HEK293 (cell line): ENCODE data around the gene EOMES.

ENCODE experiments used
- PATZ1 ChIP-seq: fragments of 450-650 bp; formaldehyde crosslinking; IDR thresholded peaks from 2 replicates; pipeline ENCODE4 v1.5.1; 2016; ENCODE audit warnings: missing biosample characterization, missing genetic modification characterization
- PRDM1 ChIP-seq: fragments of 450-650 bp; formaldehyde crosslinking; IDR thresholded peaks from 2 replicates; pipeline ENCODE4; 2016; ENCODE audit warnings: missing biosample characterization, missing genetic modification characterization
- REST ChIP-seq: fragments of 450-650 bp; formaldehyde crosslinking; IDR thresholded peaks from 2 replicates; pipeline ENCODE4 v1.5.1; 2016; ENCODE audit warnings: missing biosample characterization, missing genetic modification characterization
- YY1 ChIP-seq: fragments of 450-650 bp; formaldehyde crosslinking; IDR thresholded peaks from 2 replicates; pipeline ENCODE4 v1.5.1; 2018; ENCODE audit warnings: missing biosample characterization, missing genetic modification characterization
- YY2 ChIP-seq: fragments of 450-650 bp; formaldehyde crosslinking; IDR thresholded peaks from 2 replicates; pipeline ENCODE4 v1.5.1; 2016; ENCODE audit warnings: missing biosample characterization, missing genetic modification characterization
- ZNF114 ChIP-seq: fragments of 450-650 bp; formaldehyde crosslinking; IDR thresholded peaks from 2 replicates; pipeline ENCODE4 v1.5.0; 2017; ENCODE audit warnings: missing biosample characterization, missing genetic modification characterization
- ZNF169 ChIP-seq: fragments of 450-650 bp; formaldehyde crosslinking; IDR thresholded peaks from 2 replicates; pipeline ENCODE4 v1.5.1; 2016; ENCODE audit warnings: missing biosample characterization, missing genetic modification characterization
- ZNF513 ChIP-seq: fragments of 450-650 bp; IDR thresholded peaks from 2 replicates; pipeline ENCODE4 v1.5.1; 2018; ENCODE audit warnings: missing biosample characterization, missing genetic modification characterization
- ZNF692 ChIP-seq: fragments of 450-650 bp; formaldehyde crosslinking; IDR thresholded peaks from 2 replicates; pipeline ENCODE4 v1.5.1; 2016; ENCODE audit warnings: missing biosample characterization, missing genetic modification characterization
- ZSCAN23 ChIP-seq: fragments of 450-650 bp; formaldehyde crosslinking; IDR thresholded peaks from 2 replicates; pipeline ENCODE4 v1.5.1; 2016; ENCODE audit warnings: missing biosample characterization, missing genetic modification characterization
- TF ChIP-seq, protein P1 (sequence below): fragments of 450-650 bp; formaldehyde crosslinking; IDR thresholded peaks from 2 replicates; pipeline ENCODE4 v1.5.1; 2016; ENCODE audit warnings: missing biosample characterization, missing genetic modification characterization
- TF ChIP-seq, protein P2 (sequence below): IDR thresholded peaks from 2 replicates; pipeline ENCODE4 v1.6.1; 2011; ENCODE audit warnings: mild to moderate bottlenecking, low read depth, low read length, borderline replicate concordance

- TF ChIP-seq REST (tag by site-specific recombination) = no peak
- TF ChIP-seq, protein P1, sequence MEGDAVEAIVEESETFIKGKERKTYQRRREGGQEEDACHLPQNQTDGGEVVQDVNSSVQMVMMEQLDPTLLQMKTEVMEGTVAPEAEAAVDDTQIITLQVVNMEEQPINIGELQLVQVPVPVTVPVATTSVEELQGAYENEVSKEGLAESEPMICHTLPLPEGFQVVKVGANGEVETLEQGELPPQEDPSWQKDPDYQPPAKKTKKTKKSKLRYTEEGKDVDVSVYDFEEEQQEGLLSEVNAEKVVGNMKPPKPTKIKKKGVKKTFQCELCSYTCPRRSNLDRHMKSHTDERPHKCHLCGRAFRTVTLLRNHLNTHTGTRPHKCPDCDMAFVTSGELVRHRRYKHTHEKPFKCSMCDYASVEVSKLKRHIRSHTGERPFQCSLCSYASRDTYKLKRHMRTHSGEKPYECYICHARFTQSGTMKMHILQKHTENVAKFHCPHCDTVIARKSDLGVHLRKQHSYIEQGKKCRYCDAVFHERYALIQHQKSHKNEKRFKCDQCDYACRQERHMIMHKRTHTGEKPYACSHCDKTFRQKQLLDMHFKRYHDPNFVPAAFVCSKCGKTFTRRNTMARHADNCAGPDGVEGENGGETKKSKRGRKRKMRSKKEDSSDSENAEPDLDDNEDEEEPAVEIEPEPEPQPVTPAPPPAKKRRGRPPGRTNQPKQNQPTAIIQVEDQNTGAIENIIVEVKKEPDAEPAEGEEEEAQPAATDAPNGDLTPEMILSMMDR = no peak
- TF ChIP-seq ZNF114 (tag by site-specific recombination) = no peak
- TF ChIP-seq PRDM1 (tag by site-specific recombination) = no peak
- TF ChIP-seq ZSCAN23 (tag by site-specific recombination) = no peak
- TF ChIP-seq YY2 (tag by site-specific recombination) = no peak
- no peak for TF ChIP-seq YY1
- TF ChIP-seq PATZ1 (tag by site-specific recombination) = no peak
- no peak for TF ChIP-seq ZNF169 (tag by site-specific recombination)
- TF ChIP-seq ZNF513 (tag by site-specific recombination) = no peak
- TF ChIP-seq ZNF692 = no peak
- TF ChIP-seq, protein P2, sequence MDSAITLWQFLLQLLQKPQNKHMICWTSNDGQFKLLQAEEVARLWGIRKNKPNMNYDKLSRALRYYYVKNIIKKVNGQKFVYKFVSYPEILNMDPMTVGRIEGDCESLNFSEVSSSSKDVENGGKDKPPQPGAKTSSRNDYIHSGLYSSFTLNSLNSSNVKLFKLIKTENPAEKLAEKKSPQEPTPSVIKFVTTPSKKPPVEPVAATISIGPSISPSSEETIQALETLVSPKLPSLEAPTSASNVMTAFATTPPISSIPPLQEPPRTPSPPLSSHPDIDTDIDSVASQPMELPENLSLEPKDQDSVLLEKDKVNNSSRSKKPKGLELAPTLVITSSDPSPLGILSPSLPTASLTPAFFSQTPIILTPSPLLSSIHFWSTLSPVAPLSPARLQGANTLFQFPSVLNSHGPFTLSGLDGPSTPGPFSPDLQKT = no peak
Observed at GRCh38 chr3:27666708-27667107, 55.4 kb downstream of the EOMES start.
